Measurements from ENCODE around the gene CMIP. TPM values are rescaled to one million over a fixed set of nuclear protein-coding genes. Genes with fewer than 3 reads are reported as not detected.

The CMIP gene
- total RNA-seq, 1 donor from 2014 or later: 59.8 TPM

- intact Hi-C loops (cut with micrococcal nuclease): no loop called here
These were observed 263.0 kb downstream of the CMIP start for GRCh38 chr16:81707411-81708265.

GRCh38 chr16:81708266-81709015 lies 263.8 kb downstream of the CMIP start:
- intact Hi-C loops (cut with micrococcal nuclease): no loop called here

GRCh38 chr16:81709016-81709900 lies 264.6 kb downstream of the CMIP start:
- intact Hi-C loops (cut with micrococcal nuclease): no loop called here

GRCh38 chr16:81710044-81710443 lies 265.4 kb downstream of the CMIP start:
- intact Hi-C loops (cut with micrococcal nuclease): no loop called here

DNA sequence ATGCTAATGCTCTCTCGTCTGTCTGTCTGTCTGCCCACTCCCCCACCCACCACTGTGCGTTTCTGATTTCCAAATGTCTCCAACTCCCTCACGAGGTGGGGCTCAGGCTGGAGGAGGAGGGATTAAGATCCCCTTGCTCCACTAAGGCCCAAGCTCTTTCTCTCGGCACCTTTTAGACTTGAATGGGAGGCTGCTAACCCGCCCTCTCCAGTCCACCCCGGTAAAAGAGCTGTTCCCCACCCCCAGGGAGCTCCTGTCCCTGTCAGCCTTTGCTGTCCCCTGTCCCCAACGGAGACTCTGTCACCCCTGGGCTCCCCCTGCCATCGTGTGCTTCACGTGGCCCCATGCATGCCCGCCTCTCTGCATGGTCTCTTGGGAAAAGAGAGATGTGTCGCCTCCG lies 266.0 kb downstream of the CMIP start:
- intact Hi-C loops (cut with micrococcal nuclease): no loop called here

GRCh38 chr16:81711657-81712319 lies 267.2 kb downstream of the CMIP start:
- intact Hi-C loops (cut with micrococcal nuclease): no loop called here

DNA sequence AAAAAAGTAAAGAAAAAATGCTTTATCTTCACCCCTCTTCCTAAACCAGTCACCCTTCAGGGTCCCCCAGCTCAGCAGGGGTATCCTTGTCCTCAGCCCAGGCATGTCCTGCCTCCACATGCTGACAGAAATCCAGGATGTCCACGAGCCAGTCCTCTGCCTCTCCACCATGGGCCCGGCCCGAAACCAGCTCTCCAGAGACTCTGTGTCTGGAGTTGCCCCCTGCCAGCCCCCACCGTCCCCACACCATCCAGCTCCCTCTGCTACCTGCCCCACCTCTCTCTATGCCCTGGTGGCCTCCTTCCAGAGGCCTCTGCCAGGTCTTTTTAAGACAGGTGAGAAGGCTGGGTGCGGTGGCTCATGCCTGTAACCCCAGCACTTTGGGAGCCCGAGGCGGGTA lies 268.1 kb downstream of the CMIP start:
- intact Hi-C loops (cut with micrococcal nuclease): no loop called here

- intact Hi-C loops (cut with micrococcal nuclease): no loop called here
These were observed 268.7 kb downstream of the CMIP start for GRCh38 chr16:81713295-81713772.

DNA sequence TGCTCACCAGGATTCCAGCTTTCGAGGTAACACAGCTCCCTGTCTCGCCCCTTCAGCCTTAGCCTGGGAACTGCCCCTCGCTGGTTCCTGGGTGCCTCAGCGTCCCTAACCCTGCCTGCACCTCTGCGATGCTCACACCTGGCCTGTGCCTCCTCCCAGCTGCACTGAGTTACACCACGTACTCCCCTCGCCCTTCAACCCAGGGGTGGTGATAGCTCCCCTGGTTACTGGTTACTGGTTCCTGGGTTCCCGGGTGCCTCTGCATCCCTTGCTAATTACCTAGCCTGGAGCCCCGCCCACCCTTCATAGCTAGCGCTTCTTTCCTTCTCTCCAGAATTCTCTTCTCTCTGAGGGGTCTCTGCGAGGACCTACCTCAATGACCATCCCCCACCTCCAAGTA lies 269.2 kb downstream of the CMIP start:
- intact Hi-C loops (cut with micrococcal nuclease): no loop called here

GRCh38 chr16:81714583-81714982 lies 270.0 kb downstream of the CMIP start:
- intact Hi-C loops (cut with micrococcal nuclease): no loop called here

- intact Hi-C loops (cut with micrococcal nuclease): loop anchor here (1.0 kb wide), 4 partner anchors 8 to 401 kb away; partner anchors contain the start of gene GAN
These were observed 271.0 kb downstream of the CMIP start for GRCh38 chr16:81715358-81716196.

DNA sequence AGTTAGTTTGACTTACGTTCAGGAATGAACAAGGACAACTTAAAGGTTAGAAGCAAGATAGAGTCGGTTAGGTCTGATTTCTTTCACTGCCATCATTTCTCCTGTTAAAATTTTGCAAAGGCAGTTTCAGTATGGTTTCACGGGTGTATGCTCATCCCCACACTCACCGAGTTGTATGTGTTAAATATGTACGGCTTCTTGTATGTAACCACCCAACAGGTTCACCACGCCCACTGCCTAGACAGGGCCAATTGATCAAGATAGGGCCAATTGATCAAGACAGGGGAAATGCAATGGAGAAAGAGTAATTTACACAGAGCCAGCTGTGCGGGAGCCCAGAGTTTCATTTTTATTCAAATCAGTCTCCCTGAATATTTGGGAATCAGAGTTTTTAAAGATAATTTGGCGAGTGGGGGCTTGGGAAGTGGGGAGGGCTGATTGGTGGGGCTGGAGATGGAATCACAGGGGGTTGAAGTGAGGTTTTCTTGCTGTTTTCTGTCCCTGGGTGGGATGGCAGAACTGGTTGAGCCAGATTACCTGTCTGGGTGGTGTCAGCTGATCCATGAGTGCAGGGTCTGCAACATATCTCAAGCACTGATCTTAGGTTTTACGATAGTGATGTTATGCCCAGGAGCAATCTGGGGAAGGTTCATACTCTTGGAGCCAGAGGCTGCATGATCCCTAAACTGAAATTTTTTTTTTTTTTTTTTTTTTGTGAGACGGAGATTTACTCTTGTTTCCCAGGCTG lies 272.0 kb downstream of the CMIP start:
- intact Hi-C loops (cut with micrococcal nuclease): no loop called here

- intact Hi-C loops (cut with micrococcal nuclease): no loop called here
These were observed 273.1 kb downstream of the CMIP start for GRCh38 chr16:81717662-81718189.

- intact Hi-C loops (cut with micrococcal nuclease): no loop called here
These were observed 274.0 kb downstream of the CMIP start for GRCh38 chr16:81718637-81719036.

GRCh38 chr16:81719993-81720392 lies 275.4 kb downstream of the CMIP start:
- intact Hi-C loops (cut with micrococcal nuclease): no loop called here

GRCh38 chr16:81720973-81721906 lies 276.6 kb downstream of the CMIP start:
- intact Hi-C loops (cut with micrococcal nuclease): no loop called here

DNA sequence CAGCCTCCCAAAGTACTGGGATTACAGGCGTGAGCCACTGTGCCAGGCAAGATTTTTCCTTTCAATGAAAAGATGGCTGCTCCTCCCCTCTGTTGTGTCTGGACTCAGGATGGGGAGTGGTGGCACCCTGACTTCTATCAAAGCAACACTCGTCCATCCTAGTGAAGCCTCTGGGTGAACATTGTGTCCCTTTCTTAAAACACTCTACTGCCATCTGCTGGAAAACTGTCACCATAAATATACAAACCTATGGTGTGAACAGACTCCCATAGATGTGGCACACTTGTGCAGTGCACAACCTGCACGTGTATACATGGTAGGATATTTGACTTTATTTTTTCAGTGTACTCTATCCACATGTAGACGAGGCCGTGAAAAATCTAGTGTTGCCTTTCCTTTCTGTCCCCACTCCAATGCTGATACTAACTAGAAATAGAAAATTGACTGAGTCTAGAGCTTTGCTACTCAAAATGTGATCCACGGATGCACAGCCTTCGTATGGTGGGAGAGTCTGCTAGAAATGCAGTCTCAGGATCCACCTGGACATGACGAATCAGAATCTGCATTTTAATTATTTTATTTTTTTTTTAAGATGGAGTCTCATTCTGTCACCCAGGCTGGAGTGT lies 278.6 kb downstream of the CMIP start:
- intact Hi-C loops (cut with micrococcal nuclease): loop anchor here (1.0 to 2.0 kb wide), 8 partner anchors 8 to 518 kb away; no protein-coding TSS in a partner anchor
